HEK293T (cell line): ENCODE data around the gene ACSS3.

Source experiments
- ARNT ChIP-seq: fragments of 450-650 bp; IDR thresholded peaks from 2 replicates; pipeline ENCODE4 v1.6.1; 2017; ENCODE audit warnings: mild to moderate bottlenecking
- BHLHE40 ChIP-seq: fragments of 450-650 bp; IDR thresholded peaks from 2 replicates; pipeline ENCODE4 v1.6.1; 2016; ENCODE audit warnings: mild to moderate bottlenecking, moderate library complexity, borderline replicate concordance
- FOXM1 ChIP-seq: fragments of 450-650 bp; IDR thresholded peaks from 2 replicates; pipeline ENCODE4 v1.6.1; 2017; ENCODE audit warnings: mild to moderate bottlenecking, borderline replicate concordance
- TARDBP ChIP-seq: fragments of 450-650 bp; IDR thresholded peaks from 2 replicates; pipeline ENCODE4 v1.6.1; 2016
- TF ChIP-seq, protein P1 (sequence below): fragments of 450-650 bp; IDR thresholded peaks from 2 replicates; pipeline ENCODE4 v1.6.1; 2016

DNA sequence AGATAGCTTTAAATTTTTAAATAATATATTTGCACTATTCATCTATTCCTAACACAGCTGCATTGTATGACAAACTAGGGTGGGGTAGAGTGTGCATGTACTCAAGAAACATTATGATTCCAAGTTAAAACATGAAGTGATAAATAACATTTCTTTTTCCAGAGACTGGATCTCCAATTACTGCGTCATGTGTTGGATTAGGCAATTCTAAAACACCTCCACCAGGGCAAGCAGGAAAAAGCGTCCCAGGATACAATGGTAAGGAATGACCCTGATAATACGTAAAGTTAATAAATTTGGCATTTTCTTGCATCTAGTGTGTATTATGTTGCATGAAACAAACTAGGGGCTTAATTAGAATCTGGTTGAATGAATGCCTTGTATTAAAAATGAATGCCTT, 138.9 kb downstream of the ACSS3 start:
- TF ChIP-seq, protein P1, sequence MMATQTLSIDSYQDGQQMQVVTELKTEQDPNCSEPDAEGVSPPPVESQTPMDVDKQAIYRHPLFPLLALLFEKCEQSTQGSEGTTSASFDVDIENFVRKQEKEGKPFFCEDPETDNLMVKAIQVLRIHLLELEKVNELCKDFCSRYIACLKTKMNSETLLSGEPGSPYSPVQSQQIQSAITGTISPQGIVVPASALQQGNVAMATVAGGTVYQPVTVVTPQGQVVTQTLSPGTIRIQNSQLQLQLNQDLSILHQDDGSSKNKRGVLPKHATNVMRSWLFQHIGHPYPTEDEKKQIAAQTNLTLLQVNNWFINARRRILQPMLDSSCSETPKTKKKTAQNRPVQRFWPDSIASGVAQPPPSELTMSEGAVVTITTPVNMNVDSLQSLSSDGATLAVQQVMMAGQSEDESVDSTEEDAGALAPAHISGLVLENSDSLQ, result no peak
- TF ChIP-seq TARDBP (no peak), ARNT (no peak), FOXM1 (no peak), BHLHE40 (no peak)
